NCI-H1436 (cell line): Measurements from ENCODE around the gene ANKRD22.

ENCODE experiments used
- DNase-seq: peaks from one replicate; lab custom pipeline; 2025; lab: John Stamatoyannopoulos, UW

Gene ANKRD22

GRCh38 chr10:88800152-88801125 is 51.2 kb downstream of the ANKRD22 start:
- DNase-seq, result no peak

GRCh38 chr10:88794731-88795130 is 56.9 kb downstream of the ANKRD22 start:
- no peak for DNase-seq

GRCh38 chr10:88793712-88794299 is 57.8 kb downstream of the ANKRD22 start:
- DNase-seq, result no peak

GRCh38 chr10:88792661-88793060 is 59.0 kb downstream of the ANKRD22 start:
- DNase-seq, result no peak

GRCh38 chr10:88791924-88792323 is 59.7 kb downstream of the ANKRD22 start:
- peak; percentile 1 for DNase-seq

GRCh38 chr10:88788924-88789323 is 62.7 kb downstream of the ANKRD22 start:
- DNase-seq, result no peak

GRCh38 chr10:88787463-88787862 is 64.2 kb downstream of the ANKRD22 start:
- no peak for DNase-seq

GRCh38 chr10:88786032-88786770 is 65.4 kb downstream of the ANKRD22 start:
- no peak for DNase-seq

GRCh38 chr10:88783724-88784123 is 67.9 kb downstream of the ANKRD22 start:
- DNase-seq, result no peak

GRCh38 chr10:88782222-88782621 is 69.4 kb downstream of the ANKRD22 start:
- DNase-seq, result no peak

GRCh38 chr10:88781206-88781605 is 70.4 kb downstream of the ANKRD22 start:
- no peak for DNase-seq
